Stimulated activated naive CD8-positive, alpha-beta T cell treated with anti-CD3 and anti-CD28 coated beads, Interleukin-15, amount 100 ng/mL, for 72 hours (primary cell): ENCODE data around the gene GABBR2.

Source experiments
- ATAC-seq: fragments of 150-1000 bp; cut with Tn5 transposase; 2 replicates; pipeline ENCODE4 v1.10.0; 2021; ENCODE audit warnings: mild to moderate bottlenecking, moderate library complexity
- DNase-seq, 2 donors: peaks; one replicate each; pipeline ENCODE4 v3.0.0; 2021 to 2022
- H3K27ac Mint-ChIP-seq, 2 donors: one replicate each; pipeline ENCODE4 v1.8.0; 2022; ENCODE audit warnings: mild to moderate bottlenecking in 2 of 2, mixed read lengths in 2 of 2, moderate library complexity in 2 of 2
- H3K27me3 Mint-ChIP-seq: one replicate; pipeline ENCODE4 v1.8.0; 2022; ENCODE audit warnings: mixed read lengths
- H3K4me1 Mint-ChIP-seq: one replicate; pipeline ENCODE4 v1.8.0; 2022; ENCODE audit warnings: mild to moderate bottlenecking, mixed read lengths
- H3K4me3 Mint-ChIP-seq, 2 donors: one replicate each; pipeline ENCODE4 v1.8.0; 2022; ENCODE audit warnings: mild to moderate bottlenecking in 2 of 2, mixed read lengths in 2 of 2, moderate library complexity in 1 of 2
- H3K9me3 Mint-ChIP-seq, 2 donors: one replicate each; pipeline ENCODE4 v1.8.0; 2022; ENCODE audit warnings: mixed read lengths in 2 of 2

GABBR2 gene

DNA sequence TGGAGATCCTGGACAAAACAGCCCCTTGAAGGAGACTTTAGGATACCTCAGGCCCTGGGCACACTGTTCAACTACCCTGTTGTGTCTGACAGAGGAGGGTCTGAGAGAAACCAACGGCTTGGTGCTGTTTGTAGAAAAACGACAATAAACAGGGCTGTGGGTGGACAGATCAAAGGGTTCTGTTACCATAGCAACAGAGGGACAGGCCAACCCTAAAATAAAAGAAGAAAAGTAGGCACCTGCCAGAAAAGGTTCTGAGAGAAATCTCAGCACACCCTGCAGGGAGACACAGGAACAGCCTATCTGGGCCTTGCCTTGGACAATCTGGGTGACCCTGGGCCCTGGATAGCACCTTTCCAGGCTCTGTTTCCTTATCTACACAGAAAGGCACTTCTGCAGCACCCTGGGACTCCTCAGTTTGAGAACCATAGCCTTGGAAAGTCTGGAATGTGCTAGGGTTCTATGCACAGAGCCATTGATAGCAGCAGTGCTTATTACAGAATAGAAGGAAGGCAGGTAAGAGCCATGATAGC lies 348.5 kb downstream of the GABBR2 start:
- Mint-ChIP-seq H3K4me1 (no peaks in the 10 kb centered on the region), H3K4me3 (no peak overlapping the region), H3K9me3 (peaks cover 4 to 5% of the 10 kb centered on the region in 2 donors), H3K27ac (no peak overlapping the region), H3K27me3 (peaks cover 7% of the 10 kb centered on the region)
- DNase-seq (no peak), ATAC-seq (no peak)

DNA sequence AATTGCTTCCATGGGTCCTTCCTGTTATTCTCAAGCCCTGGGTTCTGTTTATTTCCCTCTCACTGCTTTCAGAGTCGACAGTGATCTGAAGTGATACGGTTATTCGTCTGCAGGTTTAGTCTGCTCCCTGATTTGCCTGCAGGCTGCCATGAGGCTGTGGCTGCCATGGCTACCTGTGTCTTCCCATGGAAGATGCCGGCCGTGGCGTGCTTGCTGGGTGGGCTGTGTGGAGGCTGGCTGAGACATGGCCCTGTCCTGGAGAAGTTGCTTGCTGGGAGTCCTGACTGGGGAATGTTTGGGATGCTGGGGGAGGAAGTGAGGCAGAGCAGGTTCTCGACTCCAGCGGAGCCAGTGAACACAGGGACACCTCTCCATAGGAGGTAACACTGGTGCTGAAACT lies 349.2 kb downstream of the GABBR2 start:
- no peaks in the 10 kb centered on the region for H3K4me1 Mint-ChIP-seq
- ATAC-seq (no peak), DNase-seq (no peak)
- H3K27me3 Mint-ChIP-seq, result peaks cover 7% of the 10 kb centered on the region
- no peak overlapping the region for H3K27ac Mint-ChIP-seq
- no peak overlapping the region for H3K4me3 Mint-ChIP-seq
- H3K9me3 Mint-ChIP-seq, result no peaks in the 10 kb centered on the region

DNA sequence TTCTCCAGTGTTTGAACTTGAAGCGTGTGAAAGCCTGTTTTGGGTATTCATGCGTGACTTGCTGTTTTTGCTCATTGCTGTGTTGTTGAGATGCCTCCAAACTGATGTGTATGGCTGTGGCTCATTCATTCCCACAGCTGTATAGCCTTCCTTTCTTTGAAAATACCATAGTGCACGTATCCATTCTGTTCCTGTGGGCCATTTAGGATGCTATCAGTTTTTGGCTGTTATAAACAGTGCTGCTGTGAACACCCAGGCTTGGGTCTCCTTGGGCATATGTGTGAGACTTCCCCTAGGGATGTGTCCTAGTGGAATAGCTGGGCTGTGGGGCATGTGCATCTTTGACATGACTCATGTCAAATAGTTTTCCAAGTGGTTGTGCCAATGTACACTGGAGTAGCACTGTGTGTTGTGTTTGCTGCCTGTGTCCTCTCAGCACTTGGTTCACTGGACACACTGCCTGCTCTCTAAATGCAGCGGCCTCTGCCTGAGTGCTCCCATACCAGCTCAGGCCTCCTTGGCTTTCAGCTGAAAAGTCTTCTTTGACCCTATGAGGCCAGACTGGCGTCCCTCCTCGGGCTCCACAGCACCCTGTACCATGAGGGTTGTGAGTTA lies 350.7 kb downstream of the GABBR2 start:
- Mint-ChIP-seq H3K4me3 (no peak overlapping the region), H3K27me3 (peaks cover 13% of the 10 kb centered on the region), H3K4me1 (no peaks in the 10 kb centered on the region), H3K9me3 (peaks cover 0 to 3% of the 10 kb centered on the region in 2 donors), H3K27ac (no peak overlapping the region)
- DNase-seq, result no peak
- ATAC-seq, result no peak

DNA sequence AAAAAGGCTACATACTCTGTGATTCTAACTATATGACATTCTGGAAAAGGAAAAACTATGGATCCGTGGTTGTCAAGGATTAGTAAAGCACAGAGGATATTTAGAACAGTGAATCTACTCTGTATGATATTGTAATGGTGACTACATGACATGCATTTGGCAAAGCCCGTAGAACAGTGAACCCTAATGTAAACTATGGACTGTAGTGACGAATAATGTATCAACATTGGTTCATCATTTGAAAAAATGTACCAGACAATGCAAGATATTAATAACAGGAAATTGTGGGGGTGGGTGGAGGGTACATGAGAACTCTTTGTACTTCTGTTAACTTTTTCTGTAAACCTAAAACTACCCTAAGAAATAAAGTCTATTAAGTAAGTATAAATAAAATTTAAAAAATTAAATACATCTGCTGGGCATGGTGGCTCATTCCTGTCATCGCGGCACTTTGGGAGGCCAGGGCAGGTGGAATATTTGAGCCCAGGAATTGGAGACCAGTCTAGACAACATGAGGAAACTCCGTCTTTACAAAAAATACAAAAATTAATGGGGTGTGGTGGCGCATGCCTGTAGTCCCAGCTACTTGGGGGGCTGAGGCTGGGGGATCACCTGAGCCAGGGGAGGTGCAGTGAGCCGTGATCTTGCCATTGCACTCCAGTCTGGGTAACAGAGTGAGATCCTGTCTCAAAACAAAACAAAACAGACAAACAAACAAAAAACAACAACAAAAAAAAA lies 351.6 kb downstream of the GABBR2 start:
- peaks cover 4 to 6% of the 10 kb centered on the region in 2 donors for H3K9me3 Mint-ChIP-seq
- H3K27me3 Mint-ChIP-seq, result peaks cover 22% of the 10 kb centered on the region
- DNase-seq (no peak), ATAC-seq (no peak)
- no peaks in the 10 kb centered on the region for H3K4me1 Mint-ChIP-seq
- H3K27ac Mint-ChIP-seq, result no peak overlapping the region
- no peak overlapping the region for H3K4me3 Mint-ChIP-seq

DNA sequence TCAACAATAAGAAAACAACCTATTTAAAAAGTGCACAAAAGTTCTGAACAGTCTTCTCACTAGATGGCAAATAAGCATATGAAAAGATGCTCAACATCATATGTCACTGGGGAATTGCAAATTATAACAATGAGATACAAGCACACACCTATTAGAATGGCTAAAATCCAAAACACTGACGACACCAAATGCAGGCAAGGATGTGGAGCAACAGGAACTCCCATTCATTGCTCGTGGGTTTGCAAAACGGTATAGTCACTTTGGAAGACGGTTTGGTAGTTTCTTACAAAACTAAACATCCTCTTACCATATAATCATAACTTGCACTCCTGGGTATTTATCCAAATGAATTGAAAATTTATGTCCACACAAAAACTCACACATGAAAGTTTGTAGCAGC lies 352.4 kb downstream of the GABBR2 start:
- H3K9me3 Mint-ChIP-seq, result peaks cover 12 to 14% of the 10 kb centered on the region in 2 donors
- H3K4me3 Mint-ChIP-seq, result no peak overlapping the region
- ATAC-seq (no peak), DNase-seq (no peak)
- no peaks in the 10 kb centered on the region for H3K4me1 Mint-ChIP-seq
- peaks cover 30% of the 10 kb centered on the region for H3K27me3 Mint-ChIP-seq
- H3K27ac Mint-ChIP-seq, result no peak overlapping the region

DNA sequence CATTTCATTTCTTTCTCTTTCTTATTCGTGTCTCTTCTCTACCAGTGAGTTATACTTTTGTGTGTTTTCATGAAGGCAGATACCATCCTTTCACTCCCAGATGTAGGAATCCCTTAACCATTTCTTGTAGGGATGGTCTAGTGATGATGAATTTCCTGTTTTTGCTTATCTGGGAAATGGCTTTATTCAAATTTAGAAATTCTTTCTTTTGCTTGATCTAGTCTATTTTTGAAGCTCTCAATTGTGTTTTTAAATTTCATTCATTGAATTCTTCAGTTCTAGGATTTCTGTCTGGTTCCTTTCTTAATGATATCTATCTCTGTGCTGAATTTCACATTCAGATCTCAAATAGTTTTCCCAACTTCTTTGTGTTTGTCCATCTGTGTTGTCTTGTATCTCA lies 357.4 kb downstream of the GABBR2 start:
- Mint-ChIP-seq H3K9me3 (peaks cover 17 to 18% of the 10 kb centered on the region in 2 donors), H3K4me3 (no peak overlapping the region), H3K27me3 (peaks cover 62% of the 10 kb centered on the region), H3K4me1 (no peaks in the 10 kb centered on the region), H3K27ac (no peak overlapping the region)
- ATAC-seq (no peak), DNase-seq (no peak)

DNA sequence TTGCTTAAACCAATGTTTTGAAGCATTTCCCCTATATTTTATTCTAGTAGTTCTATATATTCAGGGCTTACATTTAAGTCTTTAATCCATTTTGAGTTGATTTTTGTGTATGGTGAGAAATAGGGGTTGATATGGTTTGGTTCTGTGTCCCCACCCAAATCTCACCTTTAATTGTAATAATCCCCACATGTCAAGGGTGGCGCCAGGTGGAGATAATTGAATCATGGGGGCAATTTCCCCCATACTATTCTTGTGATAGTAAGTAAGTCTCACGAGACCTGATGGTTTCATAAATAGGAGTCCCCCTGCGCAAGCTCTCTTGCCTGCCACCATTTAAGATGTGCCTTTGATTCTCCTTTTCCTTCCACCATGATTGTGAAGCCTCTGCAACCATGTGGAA lies 361.1 kb downstream of the GABBR2 start:
- no peak overlapping the region for H3K4me3 Mint-ChIP-seq
- DNase-seq (no peak), ATAC-seq (no peak)
- H3K4me1 Mint-ChIP-seq, result no peaks in the 10 kb centered on the region
- H3K27me3 Mint-ChIP-seq, result peaks cover 72% of the 10 kb centered on the region
- peaks cover 13 to 18% of the 10 kb centered on the region in 2 donors for H3K9me3 Mint-ChIP-seq
- no peak overlapping the region for H3K27ac Mint-ChIP-seq

DNA sequence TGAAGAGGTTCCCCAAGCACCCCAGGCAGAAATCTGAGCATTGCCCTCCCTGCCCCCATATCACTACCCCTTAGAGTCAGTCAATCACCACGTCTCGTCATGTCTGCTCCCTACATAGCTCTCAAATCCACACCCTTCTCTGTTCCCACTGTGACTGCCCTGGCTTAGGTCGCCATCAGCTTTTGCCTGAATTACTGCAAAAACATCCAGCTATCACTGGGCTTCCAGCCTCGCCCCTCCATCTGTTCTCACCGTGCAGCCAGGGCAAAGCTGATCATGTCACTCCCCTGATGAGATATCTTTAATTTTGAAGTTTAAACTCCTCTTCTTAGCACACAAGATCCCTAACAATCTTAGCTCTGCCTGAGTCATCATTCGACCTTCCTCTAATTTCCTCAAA lies 363.7 kb downstream of the GABBR2 start:
- peaks cover 58% of the 10 kb centered on the region for H3K27me3 Mint-ChIP-seq
- DNase-seq (no peak), ATAC-seq (no peak)
- no peak overlapping the region for H3K27ac Mint-ChIP-seq
- no peaks in the 10 kb centered on the region for H3K9me3 Mint-ChIP-seq
- peaks cover 6% of the 10 kb centered on the region for H3K4me1 Mint-ChIP-seq
- H3K4me3 Mint-ChIP-seq, result no peak overlapping the region

DNA sequence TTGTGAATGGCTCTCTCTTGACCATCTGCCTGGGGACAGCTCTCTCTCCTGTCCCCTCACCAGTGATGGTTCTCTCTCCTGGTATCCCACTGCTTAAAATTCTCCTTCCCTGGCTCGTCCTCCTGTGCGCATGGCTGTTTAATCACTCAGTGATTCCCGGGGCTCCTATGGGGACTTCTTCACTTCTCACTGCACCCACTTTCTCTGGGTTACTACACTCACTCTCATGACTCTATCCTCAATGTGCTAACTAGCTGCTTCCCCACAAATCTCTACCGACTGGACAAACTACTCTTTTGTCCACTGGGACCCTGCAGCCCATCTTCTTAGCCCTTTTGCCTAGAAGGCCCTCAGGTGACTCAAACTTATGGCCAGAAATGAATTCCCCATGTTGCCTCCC lies 364.2 kb downstream of the GABBR2 start:
- Mint-ChIP-seq H3K9me3 (no peaks in the 10 kb centered on the region), H3K4me3 (no peak overlapping the region), H3K27ac (no peak overlapping the region), H3K27me3 (peaks cover 54% of the 10 kb centered on the region), H3K4me1 (peaks cover 6% of the 10 kb centered on the region)
- DNase-seq, result no peak
- ATAC-seq, result no peak

DNA sequence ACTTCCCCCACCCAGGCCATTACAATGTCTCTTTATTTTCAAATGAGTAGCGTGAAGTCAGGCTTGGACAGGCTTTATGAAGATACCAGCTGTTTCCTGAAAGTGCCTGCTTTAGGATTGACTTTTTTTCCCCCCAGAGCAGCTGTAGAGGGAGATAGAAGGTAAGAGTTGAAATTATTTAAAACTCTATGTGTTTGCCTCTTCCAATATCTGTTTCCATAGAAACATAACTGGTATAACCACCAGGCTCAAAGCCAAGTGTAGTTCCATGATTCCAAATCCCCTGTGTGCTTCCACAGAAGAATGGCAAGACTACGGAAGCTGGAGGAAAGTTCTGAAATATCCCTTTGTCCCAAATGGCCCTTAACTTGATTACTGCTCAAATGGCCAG lies 365.9 kb downstream of the GABBR2 start:
- peaks cover 6% of the 10 kb centered on the region for H3K4me1 Mint-ChIP-seq
- H3K27me3 Mint-ChIP-seq, result peaks cover 47% of the 10 kb centered on the region

DNA sequence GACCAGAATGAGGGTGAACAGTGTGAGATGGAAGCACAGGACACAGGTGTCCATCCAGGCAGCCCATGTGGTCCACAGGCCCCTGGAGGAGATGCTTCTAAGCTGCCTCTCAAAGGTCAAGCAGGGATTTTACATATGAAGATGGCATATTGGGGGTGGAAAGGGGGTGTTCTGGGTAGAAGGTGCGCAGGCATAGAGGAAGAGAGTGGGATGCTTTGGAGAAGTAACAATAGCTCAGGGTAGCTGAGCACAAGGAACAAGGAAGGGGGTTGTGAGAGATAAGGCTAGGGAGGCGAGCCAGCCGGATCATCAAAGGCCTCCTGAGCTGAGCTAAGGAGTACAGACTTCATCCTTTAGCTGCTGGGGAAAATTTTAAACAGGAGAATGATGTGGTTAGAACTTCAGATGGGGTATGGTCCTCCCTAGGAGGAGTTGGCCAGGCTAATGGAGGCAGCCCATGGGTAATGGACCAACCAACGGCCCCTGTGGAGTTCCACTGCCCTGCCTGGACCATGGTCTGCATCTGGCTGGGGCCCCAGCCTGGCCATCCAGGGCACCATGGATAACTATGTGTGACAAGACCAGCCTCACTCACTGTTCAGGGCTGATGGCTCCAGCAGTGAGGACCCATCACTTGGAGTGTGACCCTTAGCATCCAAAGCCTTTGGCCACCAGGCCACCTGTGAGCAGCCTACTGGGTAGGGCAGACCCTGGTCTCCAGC lies 366.5 kb downstream of the GABBR2 start:
- no peak for DNase-seq
- no peak overlapping the region for H3K27ac Mint-ChIP-seq
- H3K9me3 Mint-ChIP-seq, result no peaks in the 10 kb centered on the region
- ATAC-seq, result no peak
- H3K4me1 Mint-ChIP-seq, result peaks cover 6% of the 10 kb centered on the region
- peaks cover 41% of the 10 kb centered on the region for H3K27me3 Mint-ChIP-seq
- no peak overlapping the region for H3K4me3 Mint-ChIP-seq

More for the DNA sequence above, 365.9 kb downstream of the GABBR2 start:
- DNase-seq, result no peak
- Mint-ChIP-seq H3K27ac (no peak overlapping the region), H3K4me3 (no peak overlapping the region), H3K9me3 (no peaks in the 10 kb centered on the region)
- ATAC-seq, result no peak

DNA sequence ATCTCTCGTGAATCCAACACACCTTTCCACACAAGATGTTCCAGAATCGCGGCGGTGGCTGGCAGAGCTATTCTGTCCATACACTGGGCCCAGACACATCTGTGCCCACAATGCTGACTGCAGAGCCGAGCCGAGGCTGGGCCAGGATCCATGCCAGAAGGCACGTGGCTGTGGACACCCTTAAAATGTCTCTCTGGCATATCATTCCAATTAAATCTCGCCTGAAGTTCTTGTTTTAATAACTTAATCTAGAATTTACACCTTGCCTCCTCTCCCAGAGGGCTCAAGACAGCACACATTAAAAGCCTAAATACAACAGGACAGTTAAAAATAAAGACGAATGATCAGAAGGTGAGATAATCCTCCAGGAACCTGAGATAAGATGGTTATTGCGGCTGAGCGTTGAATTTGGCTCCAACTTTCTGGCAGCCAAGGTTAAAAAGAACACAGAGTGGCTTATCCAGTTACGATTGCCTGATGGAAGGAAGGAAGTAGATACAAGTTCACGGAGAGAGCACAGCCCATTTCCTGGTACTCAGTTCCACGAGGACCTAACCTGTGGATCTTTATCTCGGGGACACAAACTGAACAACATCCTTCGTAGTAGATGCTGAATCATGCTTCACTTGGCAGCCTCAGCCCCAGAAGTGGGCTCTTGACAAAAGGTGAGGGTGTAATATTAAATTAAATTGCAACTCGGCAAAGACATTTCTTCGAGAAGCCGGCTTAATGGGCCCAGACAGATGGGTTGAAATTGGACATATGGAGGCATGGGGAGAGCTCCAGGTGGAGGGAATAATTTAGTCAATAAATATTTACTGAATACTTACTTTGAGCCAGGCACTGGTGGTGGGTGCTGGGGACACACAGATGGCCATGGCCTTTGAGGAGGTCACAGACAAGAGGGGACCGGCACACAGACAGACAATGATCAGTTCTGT lies 367.3 kb downstream of the GABBR2 start:
- peaks cover 6% of the 10 kb centered on the region for H3K4me1 Mint-ChIP-seq
- DNase-seq (no peak), ATAC-seq (no peak)
- no peak overlapping the region for H3K27ac Mint-ChIP-seq
- H3K9me3 Mint-ChIP-seq, result no peaks in the 10 kb centered on the region
- peaks cover 33% of the 10 kb centered on the region for H3K27me3 Mint-ChIP-seq
- no peak overlapping the region for H3K4me3 Mint-ChIP-seq

DNA sequence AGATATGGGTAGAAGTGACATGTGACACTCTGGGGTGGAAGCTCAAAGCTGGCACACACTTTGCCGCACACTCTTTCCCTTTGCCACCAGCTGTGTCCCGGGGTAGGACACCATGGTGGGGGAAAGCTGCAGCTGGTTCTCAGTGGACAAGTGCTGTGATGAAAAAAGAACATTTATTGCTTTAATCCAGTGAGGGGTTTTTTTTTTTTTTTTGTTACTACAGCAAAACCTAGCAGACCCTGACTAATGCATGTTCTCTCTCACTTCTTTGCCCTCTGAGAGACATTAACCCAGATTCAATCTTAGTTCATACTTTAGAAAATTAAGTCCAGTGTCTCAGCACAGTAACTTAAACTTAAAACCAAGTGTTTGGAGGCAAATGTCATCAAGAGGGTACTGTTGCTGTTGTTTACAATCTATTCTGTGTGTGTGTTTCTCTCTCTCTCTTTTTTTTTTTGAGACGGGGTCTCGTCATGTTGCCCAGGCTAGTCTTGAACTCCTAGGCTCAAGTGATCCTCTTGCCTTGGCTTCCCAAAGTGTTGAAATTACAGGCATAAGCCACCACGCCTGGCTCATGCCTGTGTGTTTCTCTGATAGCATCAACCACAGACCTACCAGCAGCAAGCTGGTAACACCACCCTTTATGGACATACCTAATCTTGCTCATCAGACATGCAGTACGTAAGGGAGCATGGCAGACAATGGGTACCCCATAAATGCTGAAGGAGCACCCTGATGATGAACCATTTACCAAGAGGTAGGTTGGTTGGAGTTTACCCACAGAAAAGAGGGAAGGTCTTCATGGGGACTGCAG lies 368.5 kb downstream of the GABBR2 start:
- peaks cover 6% of the 10 kb centered on the region for H3K4me1 Mint-ChIP-seq
- H3K27ac Mint-ChIP-seq, result no peak overlapping the region
- DNase-seq, result no peak
- ATAC-seq, result no peak
- no peak overlapping the region for H3K4me3 Mint-ChIP-seq
- peaks cover 28% of the 10 kb centered on the region for H3K27me3 Mint-ChIP-seq
- no peaks in the 10 kb centered on the region for H3K9me3 Mint-ChIP-seq

DNA sequence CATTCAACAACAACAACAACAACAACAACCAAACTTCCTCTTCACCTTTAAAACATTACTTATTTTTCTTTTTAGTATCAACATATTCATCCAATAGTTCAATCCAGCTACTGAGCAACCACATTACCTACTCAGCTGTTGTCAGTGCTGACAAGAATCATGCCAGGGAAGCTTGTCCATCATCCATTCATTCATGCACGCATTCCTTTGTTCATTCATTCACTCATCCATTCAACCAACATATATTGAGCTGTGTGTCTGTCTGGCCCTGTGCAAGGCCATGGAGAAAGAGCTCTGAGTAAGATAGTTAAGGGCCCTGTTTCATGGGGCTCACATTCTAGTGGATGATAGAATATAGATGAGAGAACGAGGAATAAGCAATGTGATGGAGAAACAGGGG lies 373.1 kb downstream of the GABBR2 start:
- Mint-ChIP-seq H3K4me3 (no peak overlapping the region), H3K4me1 (no peaks in the 10 kb centered on the region), H3K27me3 (no peaks in the 10 kb centered on the region), H3K27ac (no peak overlapping the region), H3K9me3 (no peaks in the 10 kb centered on the region)
- no peak for ATAC-seq
- DNase-seq, result no peak
